IPS-11a (cell line): ENCODE results near the gene RHOT2.

Experiments
- H3K4me3 ChIP-seq: one replicate; pipeline ENCODE4 v1.5.1; 2013; ENCODE audit warnings: low read depth, low read length, control low read depth

RHOT2 gene

GRCh38 chr16:667780-668518, at the start of gene RHOT2:
RHOT2 (plus strand) TSS chr16:668132; CDS start chr16:668200, 68 bp downstream.
- H3K4me3 ChIP-seq: peak within 1 kb of the TSS; percentile 76

GRCh38 chr16:619476-620100, 48.3 kb upstream of the RHOT2 start:
- no peak overlapping the region for H3K4me3 ChIP-seq

- H3K4me3 ChIP-seq: no peak overlapping the region
Measured at GRCh38 chr16:620700-621525, 47.0 kb upstream of the RHOT2 start.

GRCh38 chr16:621526-622105, 46.3 kb upstream of the RHOT2 start:
- H3K4me3 ChIP-seq: no peak overlapping the region

GRCh38 chr16:622920-623280, 45.0 kb upstream of the RHOT2 start:
- H3K4me3 ChIP-seq: no peak overlapping the region

DNA sequence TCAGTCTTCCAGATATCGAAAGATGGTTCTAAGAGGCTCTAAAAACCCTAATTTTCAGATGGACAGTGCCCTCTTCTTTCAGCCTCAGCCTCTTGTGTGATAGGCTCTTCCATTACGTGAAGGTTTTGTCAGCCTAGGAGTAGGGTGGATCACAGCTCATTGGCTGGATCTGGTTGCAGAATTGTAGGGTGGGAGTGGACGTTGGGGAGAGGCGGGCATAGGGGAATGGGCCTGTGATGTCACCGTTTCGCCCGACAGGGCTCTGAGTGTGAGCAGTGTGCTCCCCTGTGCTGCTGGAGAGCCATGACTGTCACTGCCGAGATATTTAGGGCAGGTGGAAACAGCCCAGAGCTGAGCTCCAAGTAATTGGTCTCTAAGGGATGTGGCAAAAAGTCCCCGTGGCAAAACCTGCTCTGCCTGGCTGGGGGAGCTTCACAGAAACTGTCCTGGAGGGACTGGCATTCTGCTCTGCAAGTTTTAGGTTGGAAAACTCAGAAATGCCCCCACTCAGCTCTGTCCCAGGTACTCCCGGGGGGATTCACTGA, 43.3 kb upstream of the RHOT2 start:
- H3K4me3 ChIP-seq: no peak overlapping the region

DNA sequence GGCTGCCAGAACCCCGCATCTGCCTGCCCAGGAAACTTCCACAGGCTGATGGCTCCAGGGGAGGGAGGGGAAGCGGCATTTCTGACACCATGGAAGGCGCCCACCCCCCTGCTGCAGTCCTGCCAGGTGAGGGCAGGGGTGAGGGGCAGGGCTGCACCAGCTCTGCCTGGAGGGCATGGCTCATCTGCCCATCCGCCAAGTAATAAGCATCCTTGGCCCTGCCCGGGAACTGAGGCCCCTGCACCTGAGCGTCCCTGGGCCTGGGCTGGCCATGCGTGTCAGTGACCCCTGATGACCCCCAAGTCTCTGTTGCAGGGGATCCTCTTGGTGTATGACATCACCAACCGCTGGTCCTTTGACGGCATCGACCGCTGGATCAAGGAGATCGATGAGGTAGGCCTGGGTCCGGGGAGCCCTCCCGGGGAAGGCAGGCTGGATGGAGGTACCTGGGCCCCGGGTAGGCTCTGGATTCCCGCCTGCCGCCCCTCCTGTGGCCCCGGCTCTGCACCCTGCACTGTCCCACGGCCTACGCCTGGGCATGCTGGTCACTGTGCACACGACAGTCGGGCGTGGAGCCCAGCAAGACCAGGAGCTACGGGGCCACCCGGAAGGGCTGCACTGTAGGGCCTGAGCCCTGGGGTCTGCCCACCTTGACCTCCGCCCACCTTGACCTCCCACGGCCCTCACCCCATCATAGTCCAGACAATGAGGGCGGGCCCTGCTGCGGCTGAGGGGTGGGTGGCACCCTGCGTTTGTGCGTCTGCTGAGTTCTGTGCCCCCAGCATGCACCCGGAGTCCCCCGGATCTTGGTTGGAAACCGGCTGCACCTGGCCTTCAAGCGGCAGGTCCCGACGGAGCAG, 42.6 kb upstream of the RHOT2 start:
- no peak overlapping the region for H3K4me3 ChIP-seq

DNA sequence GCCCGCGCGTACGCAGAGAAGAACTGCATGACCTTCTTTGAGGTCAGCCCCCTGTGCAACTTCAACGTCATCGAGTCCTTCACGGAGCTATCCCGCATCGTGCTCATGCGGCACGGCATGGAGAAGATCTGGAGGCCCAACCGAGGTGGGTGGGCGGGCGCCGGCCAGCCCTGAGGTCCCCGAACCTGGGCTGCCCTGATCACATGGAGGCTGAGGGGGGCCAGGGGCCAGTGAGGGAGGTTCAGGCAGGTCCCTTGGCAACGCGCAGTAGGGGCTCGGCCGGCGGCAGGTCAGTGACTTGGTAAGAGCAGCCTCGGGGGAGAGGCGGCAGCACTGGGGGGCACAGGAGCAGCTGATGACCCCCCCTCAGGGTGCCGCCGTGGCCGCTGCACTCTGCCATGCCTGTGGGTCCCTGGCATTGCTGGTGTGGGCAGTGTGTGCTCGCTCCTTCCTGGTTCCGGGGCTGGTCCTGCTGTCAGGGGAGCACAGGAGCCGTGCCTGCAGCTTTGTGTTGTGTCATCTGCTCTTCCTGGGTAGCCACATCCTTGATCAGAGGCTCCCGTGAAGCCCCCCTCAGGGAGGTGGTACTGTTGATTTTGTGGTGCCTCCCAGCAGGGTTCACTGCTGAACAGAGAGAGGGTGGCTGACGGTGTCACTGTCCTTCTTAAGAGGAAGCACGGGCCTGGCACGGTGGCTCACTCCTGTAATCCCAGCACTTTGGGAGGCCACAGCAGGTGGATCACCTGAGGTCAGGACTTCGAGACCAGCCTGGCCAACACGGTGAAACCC, 41.8 kb upstream of the RHOT2 start:
- no peak overlapping the region for H3K4me3 ChIP-seq

GRCh38 chr16:626787-627453, 41.0 kb upstream of the RHOT2 start:
- no peak overlapping the region for H3K4me3 ChIP-seq

DNA sequence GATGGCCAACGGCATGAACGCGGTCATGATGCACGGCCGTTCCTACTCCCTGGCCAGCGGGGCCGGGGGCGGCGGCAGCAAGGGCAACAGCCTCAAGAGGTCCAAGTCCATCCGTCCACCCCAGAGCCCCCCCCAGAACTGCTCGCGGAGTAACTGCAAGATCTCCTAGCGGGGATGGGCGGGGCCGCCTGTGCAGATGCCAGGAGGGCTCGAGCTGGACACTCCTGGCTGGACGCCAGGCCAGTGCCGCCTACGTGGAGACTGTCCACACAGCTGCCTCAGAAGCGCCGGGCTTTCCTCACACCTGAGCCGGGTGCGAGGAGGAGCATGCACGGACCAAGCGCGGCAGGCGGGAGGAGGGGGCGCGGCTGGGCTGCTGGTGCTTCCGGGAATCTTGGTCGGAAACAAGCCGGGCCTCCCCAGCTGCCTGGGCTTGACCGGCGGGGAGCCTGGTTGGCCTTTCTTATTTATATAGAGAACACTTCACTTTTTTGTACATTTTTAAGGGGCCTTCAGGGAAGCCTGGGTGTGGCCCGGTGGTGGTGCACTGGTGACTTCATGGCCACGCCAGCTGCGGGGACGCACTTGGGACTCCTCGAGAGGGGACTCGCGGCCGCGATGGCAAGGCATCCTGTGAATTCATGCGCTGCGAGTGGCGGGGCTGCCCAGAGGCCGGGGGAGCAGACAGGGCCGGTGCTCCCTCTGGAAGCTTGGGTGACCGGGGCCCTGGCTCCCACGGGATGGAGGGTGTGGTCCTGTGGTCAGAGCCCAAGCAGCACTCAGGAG, 40.3 kb upstream of the RHOT2 start:
- H3K4me3 ChIP-seq: no peak overlapping the region

- H3K4me3 ChIP-seq: no peak overlapping the region
Measured at GRCh38 chr16:628321-629061, 39.4 kb upstream of the RHOT2 start.

- H3K4me3 ChIP-seq: no peak overlapping the region
Measured at GRCh38 chr16:629185-629832, 38.6 kb upstream of the RHOT2 start.

DNA sequence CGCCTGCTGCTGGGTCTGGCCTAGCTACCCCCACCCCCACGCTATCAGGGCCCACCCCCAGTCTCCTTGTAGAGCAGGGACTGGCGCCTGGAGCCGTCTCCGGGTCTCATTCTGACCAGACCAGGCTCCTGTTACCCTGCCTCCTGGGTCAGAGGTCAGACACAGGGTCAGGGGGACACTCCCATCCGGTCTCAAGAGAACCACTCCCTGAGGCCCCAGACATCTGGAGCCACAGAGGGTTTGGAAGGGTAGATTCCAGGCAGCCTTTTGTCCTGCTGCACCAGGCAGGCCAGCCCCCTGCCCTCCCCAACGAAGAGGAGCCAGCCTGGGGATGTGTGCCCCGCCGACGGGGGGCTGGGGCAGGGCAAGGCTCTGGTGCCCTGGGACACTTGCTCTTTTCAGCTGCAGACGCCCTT, 38.1 kb upstream of the RHOT2 start:
- H3K4me3 ChIP-seq: no peak overlapping the region

- no peak overlapping the region for H3K4me3 ChIP-seq
Measured at GRCh38 chr16:630249-630814, 37.6 kb upstream of the RHOT2 start.

GRCh38 chr16:630815-631405, 37.0 kb upstream of the RHOT2 start, which contains the start of gene WFIKKN1:
WFIKKN1 (plus strand) TSS chr16:630985; CDS start chr16:631254, 269 bp downstream.
- peak within 1 kb of the TSS; percentile 20 for H3K4me3 ChIP-seq

- H3K4me3 ChIP-seq: no peak overlapping the region
Measured at GRCh38 chr16:631808-632358, 36.0 kb upstream of the RHOT2 start.
